VCaP (cell line): ENCODE results near the gene FYB2.

ENCODE experiments used
- H3K27ac ChIP-seq: fragments of 450-650 bp; 2 replicates; pipeline ENCODE4 v1.5.1; 2017
- TF ChIP-seq, protein P1 (sequence below): fragments of 450-650 bp; conservative IDR thresholded peaks from 2 replicates; pipeline ENCODE4 v1.5.1; 2017; ENCODE audit warnings: mild to moderate bottlenecking, moderate library complexity

FYB2 gene

DNA sequence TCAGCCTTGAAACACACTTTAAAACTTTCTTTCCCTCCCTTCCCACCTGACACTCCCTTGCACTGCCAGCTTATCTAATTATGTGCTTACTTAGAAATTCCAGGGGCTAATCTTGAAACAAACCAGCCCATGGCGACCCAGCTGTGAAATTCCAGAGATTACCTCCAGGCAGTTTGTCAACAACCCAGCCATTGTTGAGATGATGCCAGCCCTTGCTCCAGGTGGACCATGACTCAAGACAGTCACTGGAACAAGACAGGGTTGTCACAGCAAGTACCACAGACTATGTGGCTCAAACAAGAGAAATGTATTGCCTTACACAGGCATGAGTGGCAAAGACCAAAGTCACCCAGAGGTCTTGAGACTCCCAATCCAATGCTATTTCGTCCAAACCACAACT is 7.9 kb downstream of the FYB2 start:
- TF ChIP-seq, protein P1, sequence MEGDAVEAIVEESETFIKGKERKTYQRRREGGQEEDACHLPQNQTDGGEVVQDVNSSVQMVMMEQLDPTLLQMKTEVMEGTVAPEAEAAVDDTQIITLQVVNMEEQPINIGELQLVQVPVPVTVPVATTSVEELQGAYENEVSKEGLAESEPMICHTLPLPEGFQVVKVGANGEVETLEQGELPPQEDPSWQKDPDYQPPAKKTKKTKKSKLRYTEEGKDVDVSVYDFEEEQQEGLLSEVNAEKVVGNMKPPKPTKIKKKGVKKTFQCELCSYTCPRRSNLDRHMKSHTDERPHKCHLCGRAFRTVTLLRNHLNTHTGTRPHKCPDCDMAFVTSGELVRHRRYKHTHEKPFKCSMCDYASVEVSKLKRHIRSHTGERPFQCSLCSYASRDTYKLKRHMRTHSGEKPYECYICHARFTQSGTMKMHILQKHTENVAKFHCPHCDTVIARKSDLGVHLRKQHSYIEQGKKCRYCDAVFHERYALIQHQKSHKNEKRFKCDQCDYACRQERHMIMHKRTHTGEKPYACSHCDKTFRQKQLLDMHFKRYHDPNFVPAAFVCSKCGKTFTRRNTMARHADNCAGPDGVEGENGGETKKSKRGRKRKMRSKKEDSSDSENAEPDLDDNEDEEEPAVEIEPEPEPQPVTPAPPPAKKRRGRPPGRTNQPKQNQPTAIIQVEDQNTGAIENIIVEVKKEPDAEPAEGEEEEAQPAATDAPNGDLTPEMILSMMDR: no peak
- no peak overlapping the region for H3K27ac ChIP-seq

DNA sequence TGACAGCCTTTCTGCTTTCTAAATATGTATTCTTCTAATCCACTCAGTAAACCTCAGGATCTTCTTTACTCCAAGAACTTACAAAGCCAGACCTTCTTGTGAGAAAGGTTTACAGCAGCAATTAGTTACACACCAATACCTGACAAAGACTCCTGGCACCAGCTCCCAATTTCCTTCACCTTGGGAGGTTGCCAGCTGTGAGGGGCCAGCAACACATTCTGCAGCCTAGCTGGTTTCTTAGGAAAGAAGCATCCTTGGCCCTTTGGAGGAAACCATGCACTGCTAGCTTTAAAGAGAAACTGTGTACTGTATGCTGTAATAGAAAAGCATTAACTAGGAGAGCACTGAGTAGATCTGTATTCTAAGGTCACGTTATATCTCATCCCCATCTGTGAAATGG is 10.8 kb downstream of the FYB2 start:
- H3K27ac ChIP-seq: peak overlapping the region; percentile 15; the same call in 1 of the 2 replicates
- TF ChIP-seq, protein P1: no peak

DNA sequence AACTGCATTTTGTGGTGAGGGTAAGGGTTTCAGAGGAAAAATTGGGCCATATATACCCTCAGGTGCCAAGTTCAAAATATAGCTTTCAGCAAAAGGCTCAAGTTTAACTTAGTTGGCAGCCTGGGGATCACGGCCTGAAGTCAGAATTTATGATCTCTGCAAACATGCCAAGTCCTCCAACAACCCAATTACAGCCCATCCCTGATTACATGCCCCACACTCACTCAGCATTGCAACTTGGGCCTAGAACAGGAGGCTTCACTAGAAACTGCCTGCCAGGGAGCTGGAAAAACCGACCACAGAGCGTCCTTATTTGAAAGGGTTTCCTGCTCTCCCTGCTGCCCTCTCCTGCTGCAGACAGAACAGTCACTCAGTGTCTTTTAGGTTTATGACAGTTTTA is 12.4 kb downstream of the FYB2 start:
- TF ChIP-seq, protein P1: peak; percentile 36
- peak overlapping the region; percentile 33 for H3K27ac ChIP-seq

DNA sequence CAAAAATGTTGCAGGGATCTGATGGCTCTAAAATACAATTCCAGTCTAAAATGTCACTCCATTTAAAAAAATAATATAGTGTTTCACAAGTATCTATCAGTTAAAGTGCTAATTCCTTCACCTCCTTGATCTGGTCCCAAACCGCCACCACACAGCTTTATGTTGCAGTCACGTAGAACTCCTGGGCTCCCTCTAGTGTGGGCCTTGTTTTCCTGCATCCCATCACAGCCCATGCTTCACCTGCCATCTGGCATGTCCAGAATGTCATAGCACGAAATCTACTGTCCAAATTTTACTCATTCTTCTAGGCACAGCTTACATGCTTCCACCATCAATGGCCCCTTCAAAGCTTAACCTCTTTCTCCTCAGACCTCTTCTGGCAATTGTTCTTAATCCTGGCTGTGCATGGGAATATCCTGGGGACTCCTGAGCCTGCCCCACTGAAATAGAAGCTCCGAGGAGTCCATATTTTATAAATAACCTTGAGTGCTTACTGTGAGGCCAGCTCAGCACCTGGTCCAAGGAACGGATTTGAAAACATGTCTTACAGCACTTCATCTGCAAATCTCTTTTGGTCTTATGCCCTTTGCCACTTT is 15.5 kb downstream of the FYB2 start:
- TF ChIP-seq, protein P1: peak; percentile 79
- no peak overlapping the region for H3K27ac ChIP-seq

DNA sequence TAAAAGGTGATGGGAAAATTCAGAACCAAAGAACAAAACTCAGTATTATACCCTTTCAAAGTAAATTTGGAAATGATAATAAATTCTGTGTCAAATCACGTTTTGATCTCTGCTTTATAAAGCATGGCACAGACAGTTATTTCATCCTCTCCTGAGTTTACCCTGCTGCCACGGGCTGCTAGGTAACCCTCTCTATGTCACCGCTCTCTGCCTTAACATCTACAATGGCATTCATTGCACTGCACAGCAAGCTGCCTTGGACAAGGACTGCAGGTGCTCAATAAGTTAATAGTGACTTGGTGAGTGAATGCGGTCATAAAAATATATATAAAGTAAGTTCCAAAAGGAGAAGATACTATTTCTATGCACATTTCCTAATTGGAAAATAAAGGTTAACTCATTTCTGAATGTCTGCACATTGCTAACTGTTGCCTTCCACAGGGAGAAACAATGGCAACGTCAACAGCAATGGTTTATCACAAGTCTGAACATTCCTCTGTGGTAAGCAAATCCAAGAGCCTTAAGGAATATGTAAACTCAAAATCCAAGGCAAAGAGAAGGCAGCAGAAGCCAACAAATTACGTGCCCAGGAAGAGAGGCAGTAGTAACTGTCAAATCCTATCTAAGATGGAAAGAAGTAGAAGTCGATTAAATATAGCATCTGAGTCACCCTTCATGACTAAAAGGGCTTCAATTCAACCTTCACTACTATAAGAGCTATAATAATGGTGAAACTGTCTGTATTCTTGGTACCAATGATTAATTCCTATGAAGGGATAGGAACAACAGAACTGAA is 19.4 kb downstream of the FYB2 start:
- no peak overlapping the region for H3K27ac ChIP-seq
- TF ChIP-seq, protein P1: no peak

DNA sequence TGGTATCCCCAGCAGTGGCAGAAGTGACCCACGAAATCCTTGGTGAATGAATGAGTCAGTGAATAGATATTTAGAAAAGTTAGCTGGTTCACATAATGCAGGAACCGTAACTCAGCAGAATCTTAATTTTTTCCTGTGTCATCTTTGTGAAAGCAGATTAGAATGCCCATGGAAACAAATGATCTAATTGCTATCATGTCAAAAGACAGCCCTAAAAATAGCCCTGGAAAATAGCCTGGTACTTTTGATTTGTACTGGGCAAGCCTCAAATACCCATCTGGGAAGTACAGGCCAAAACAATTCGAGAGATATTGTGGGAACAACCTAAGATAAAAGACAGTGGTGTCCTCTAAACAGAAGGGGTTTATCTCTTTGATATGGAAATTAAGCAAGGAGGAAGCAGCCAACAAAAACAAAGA is 21.1 kb downstream of the FYB2 start:
- H3K27ac ChIP-seq: no peak overlapping the region
- TF ChIP-seq, protein P1: no peak

DNA sequence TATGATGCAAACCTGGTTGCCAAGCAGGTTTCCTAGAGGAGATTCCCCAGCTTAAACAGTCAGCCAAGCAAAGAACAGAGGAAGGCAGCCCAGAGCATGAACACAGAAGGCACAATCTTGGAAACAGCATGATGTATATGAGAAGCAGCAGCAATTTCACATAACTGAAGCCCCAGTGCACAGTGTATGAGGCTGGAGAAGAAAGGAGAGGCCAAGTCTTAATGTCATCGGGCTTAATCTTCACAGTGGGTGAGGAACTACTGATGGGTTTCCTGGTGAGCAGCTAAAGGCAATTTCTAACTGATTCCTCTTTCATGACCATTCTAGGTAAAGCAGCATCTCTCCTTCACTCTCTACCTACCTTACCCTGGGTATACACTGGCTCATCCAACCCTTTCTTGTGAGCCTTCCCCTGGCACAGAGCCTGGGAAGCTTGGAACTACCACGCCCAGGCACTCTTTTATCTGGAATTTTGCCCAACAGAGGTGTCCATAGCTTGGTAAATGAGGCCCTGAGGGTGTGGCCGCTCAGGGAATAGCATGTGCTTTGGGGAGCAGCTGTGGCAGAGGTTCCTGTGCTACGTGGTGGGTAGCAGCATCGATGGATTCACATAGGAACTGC is 22.0 kb downstream of the FYB2 start:
- TF ChIP-seq, protein P1: no peak
- no peak overlapping the region for H3K27ac ChIP-seq
